GM12873 (cell line): Measurements from ENCODE around the gene SLC39A5.

Experiments
- TF ChIP-seq, protein P1 (sequence below): IDR thresholded peaks from 2 replicates; pipeline ENCODE4 v1.5.1; 2012; ENCODE audit warnings: low read depth, mild to moderate bottlenecking, moderate library complexity, low read length, control low read depth; ENCODE audit not compliant: insufficient read depth; ENCODE audit errors: missing control alignments

Gene SLC39A5

DNA sequence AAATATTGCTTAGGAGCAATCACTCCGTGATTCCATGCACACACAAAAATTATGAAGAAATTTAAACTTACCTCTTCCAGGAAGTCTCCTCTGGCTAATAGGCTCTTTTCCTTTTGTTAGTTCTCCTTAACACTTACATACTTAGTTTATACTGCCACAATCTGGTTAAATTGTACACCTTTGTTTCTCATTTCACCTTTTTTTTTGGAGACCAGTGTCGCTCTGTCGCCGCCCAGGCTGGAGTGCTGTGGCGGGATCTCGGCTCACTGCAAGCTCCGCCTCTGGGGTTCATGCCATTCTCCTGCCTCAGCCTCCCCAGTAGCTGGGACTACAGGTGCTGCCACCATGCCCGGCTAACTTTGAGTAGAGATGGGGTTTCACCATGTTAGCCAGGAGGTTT is 30.5 kb downstream of the SLC39A5 start:
- TF ChIP-seq, protein P1, sequence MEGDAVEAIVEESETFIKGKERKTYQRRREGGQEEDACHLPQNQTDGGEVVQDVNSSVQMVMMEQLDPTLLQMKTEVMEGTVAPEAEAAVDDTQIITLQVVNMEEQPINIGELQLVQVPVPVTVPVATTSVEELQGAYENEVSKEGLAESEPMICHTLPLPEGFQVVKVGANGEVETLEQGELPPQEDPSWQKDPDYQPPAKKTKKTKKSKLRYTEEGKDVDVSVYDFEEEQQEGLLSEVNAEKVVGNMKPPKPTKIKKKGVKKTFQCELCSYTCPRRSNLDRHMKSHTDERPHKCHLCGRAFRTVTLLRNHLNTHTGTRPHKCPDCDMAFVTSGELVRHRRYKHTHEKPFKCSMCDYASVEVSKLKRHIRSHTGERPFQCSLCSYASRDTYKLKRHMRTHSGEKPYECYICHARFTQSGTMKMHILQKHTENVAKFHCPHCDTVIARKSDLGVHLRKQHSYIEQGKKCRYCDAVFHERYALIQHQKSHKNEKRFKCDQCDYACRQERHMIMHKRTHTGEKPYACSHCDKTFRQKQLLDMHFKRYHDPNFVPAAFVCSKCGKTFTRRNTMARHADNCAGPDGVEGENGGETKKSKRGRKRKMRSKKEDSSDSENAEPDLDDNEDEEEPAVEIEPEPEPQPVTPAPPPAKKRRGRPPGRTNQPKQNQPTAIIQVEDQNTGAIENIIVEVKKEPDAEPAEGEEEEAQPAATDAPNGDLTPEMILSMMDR, result no peak

DNA sequence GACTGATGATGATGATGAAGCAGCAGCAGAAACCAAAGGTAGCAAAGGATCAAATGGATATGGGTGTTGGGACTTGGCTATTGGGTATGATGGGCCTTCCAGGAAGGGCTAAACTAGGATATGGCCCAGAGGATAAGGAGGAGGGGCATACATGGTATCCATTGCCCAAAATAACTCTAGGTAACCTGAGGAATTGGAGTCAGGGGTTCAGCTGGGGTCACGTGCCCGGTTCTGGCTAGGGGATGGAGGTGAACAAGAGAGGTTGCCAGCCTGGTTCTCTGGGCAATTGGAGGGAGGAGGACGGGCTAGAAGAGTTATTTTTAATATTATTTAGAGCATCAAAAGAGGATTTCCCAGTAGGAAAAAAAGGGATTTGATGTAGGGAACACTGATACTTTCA is 31.1 kb downstream of the SLC39A5 start:
- TF ChIP-seq, protein P1, result no peak

DNA sequence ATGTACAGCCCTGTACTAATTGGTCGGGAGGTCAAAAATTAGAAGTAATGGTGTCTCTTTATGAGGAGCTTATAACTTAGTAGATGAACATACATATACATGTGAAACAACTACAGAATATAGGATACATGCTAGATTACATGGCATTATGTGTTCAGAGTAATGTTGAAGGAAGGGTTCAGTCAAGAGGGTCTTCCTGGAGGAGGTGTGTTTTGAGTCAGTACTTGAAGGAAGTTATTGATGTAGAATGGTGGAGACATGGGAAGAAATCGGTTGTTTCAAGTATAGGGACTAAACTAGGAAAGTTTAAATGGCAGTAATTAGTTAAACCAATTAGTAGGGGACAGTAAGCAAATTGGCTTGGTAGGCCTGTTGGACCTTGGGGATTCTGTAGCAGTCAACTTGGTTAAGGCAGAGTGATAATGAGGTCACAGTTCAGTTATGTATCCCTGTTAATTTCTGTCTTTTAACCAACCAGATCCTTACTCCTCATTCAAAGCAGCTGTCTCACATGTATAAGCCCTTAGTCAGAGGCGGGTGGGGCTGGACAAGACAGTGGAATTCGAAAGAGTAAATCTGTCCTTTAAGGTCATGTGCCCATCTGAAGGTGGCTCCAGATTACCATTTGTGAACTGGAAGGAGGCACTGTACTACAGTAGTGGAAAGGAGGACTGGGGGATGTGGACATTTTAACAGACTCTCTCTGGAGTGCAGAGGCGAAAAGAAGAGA is 31.8 kb downstream of the SLC39A5 start:
- TF ChIP-seq, protein P1, result no peak

DNA sequence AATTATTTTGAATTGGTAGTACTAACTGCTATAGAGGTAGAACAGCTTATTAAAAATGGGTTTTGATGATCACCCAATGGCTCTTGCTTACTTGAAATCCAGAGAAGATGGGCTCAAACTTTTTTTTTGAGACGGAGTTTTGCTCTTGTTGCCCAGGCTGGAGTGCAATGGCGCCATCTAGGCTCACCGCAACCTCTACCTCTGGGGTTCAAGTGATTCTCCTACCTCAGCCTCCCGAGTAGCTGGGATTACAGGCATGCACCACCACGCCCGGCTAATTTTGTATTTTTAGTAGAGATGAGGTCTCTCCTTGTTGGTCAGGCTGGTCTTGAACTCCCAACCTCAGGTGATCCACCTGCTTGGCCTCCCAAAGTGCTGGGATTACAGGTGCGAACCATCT is 33.1 kb downstream of the SLC39A5 start:
- TF ChIP-seq, protein P1, result peak; percentile 20

DNA sequence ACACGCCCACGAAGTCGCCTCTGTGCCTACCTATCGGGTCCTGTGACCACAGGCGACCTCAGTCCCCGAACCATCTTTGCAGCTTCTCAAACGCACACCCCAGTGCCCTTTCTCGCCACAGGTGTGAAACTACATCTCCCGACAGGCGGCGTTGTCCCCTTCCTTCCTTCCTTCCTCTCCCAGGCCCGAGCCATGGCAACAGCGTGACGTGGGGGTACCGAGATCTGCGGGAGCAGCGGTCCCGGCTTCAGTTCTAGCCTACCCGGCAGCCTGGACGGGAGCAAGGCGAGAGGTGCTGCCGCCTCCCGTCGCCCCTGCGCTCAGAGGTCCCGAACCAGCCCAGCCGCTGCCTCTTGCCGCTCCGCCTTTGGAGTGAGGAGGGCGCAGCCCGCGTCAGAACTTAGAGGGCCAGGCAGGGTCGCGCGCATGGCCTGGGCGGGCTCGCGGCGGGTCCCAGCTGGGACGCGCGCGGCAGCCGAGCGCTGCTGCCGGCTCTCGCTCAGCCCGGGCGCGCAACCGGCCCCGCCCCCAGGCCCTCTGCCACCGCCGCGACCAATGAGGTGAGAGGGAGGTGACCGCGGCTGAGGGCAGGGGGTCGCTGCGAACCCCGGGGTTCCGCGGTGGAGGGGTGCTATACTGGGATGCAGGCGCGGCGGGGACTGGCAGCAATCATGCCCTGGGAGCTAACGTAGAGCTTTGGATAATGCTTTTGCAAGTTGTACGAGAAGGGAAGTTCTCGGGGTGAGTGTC is 37.0 kb downstream of the SLC39A5 start, which contains the start of gene COQ10A:
Gene COQ10A, plus strand, starts transcription at position 250 of the 750 bp plus-strand sequence. Its CDS starts 177 bp downstream, at position 427.
- TF ChIP-seq, protein P1, result peak; percentile 64

DNA sequence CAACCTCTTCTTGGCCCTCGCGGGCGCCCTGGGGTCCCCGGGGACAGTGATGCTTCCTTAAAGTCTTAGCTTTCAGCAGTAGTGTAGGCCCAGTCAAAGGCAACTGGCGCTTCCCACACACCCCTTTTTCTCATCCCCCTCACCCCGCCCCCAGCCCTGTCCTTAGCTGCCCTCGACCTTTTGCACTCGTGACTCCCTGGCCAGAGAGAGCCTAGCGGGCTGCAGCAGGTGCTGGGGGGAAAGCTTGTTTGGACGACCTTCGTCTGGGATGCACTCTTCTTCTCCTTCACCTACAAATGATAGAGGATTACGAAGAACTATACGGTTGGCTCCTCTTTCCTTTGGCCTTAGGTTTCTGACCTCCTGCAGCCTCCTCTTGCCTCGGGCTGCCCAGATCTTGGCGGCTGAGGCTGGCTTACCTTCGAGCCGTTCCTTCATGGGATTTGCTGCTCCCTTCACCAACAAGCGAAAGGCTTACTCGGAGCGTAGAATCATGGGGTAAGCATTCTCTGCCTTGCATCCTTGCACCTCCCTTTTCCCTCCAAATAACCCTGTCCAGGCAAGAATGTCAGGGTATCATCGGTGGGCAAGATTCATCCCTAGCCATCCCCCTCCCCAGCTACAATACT is 37.7 kb downstream of the SLC39A5 start:
- TF ChIP-seq, protein P1, result no peak

DNA sequence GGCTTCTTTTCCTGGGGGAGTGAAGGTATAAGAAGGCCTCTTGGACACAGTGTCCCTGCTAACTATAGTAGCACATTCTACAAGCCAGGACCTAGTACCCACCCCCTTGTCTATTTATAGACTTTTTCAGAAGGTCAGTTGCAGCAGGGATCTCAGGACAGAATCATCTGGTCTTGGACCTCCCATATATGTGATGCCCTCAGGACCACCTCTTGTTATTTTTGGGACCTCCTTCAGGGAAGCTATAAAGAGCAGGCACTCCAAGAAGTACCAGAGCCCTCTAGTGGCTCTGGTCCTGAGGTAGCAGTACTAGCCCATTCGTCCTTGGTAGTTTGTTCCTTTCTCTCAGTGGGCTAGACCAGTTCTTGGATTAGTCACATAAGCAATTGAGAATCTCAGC is 41.2 kb downstream of the SLC39A5 start:
- TF ChIP-seq, protein P1, result peak; percentile 58
